HCT116 (cell line): ENCODE results near the gene MYL3.

Experiments
- ATF3 ChIP-seq: IDR thresholded peaks from 2 replicates; pipeline ENCODE4 v1.6.1; 2012
- CEBPB ChIP-seq: IDR thresholded peaks from 2 replicates; pipeline ENCODE4 v1.6.1; 2012; ENCODE audit warnings: low read depth
- CTCF ChIP-seq, 3 experiments: fragments of 200-600 bp in 1 of 3; sonication (generic) in 1 of 3; IDR thresholded peaks in 2 of 3; conservative IDR thresholded peaks in 1 of 3; 2 replicates each; pipeline ENCODE4 v1.5.1; 2012 to 2017; ENCODE audit warnings: low read depth in 2 of 3, low read length in 2 of 3, antibody characterized with exemption in 1 of 3, borderline replicate concordance in 1 of 3, control low read depth in 1 of 3, mild to moderate bottlenecking in 1 of 3, mixed read lengths in 1 of 3, mixed run types in 1 of 3, moderate library complexity in 1 of 3; ENCODE audit not compliant: insufficient read depth in 1 of 3
- EZH2 ChIP-seq: fragments of 200-600 bp; sonication (generic); IDR thresholded peaks from 2 replicates; pipeline ENCODE4 v1.6.1; 2017; ENCODE audit warnings: antibody characterized with exemption, mixed run types
- EZH2phosphoT487 ChIP-seq: fragments of 200-600 bp; IDR thresholded peaks from 2 replicates; pipeline ENCODE4 v1.6.1; 2018; ENCODE audit warnings: antibody characterized with exemption, borderline replicate concordance
- POLR2A ChIP-seq: IDR thresholded peaks from 2 replicates; pipeline ENCODE4 v1.7.0; 2011; ENCODE audit warnings: borderline replicate concordance; ENCODE audit not compliant: insufficient read depth, insufficient read length; ENCODE audit errors: extremely low read depth
- REST ChIP-seq: IDR thresholded peaks from 2 replicates; pipeline ENCODE4 v1.6.1; 2012; ENCODE audit warnings: low read depth
- YY1 ChIP-seq: IDR thresholded peaks from 2 replicates; pipeline ENCODE4 v1.6.1; 2011; ENCODE audit warnings: low read length, low read depth, moderate library complexity, mild to moderate bottlenecking; ENCODE audit not compliant: insufficient replicate concordance; ENCODE audit errors: extremely low read depth
- ZBTB33 ChIP-seq: IDR thresholded peaks from 2 replicates; pipeline ENCODE4 v1.6.1; 2011; ENCODE audit warnings: mild to moderate bottlenecking, low read length, moderate library complexity; ENCODE audit not compliant: insufficient replicate concordance; ENCODE audit errors: extremely low read depth

- TF ChIP-seq YY1 (no peak), POLR2A (no peak), CTCF (IDR thresholded peaks at IDR 0.05 in 2 of 3, conservative IDR thresholded peaks at IDR 0.05 in 1 of 3; ENCODE audit: borderline replicate concordance in 1 of 3, insufficient read depth in 1 of 3, low read depth in 2 of 3, low read length in 2 of 3) (no peak), CEBPB (no peak), ZBTB33 (no peak), REST (no peak), EZH2phosphoT487 (no peak), ATF3 (no peak), EZH2 (no peak)
Measured at GRCh38 chr3:46821553-46821952, 41.7 kb downstream of the MYL3 start.
